Measurements from ENCODE around the gene BMP8A.
"Not testable (repeated sequence)": the region's sequence is repeated elsewhere in the genome, so short reads cannot be mapped to it uniquely, and the experiment has no call there.

The BMP8A gene

GRCh38 chr1:39491146-39491921, at the start of gene BMP8A:
BMP8A (plus strand) TSS chr1:39491636; CDS start chr1:39491992, 356 bp downstream.
- DNase-seq (ENCODE audit: low read depth) = no peak

GRCh38 chr1:39441797-39442196, 49.6 kb upstream of the BMP8A start:
- DNase-seq (ENCODE audit: low read depth) = no peak

- DNase-seq (ENCODE audit: low read depth) = no peak
These were observed 45.9 kb upstream of the BMP8A start for GRCh38 chr1:39445573-39445972.

GRCh38 chr1:39446986-39447567, 44.4 kb upstream of the BMP8A start:
- no peak for DNase-seq (ENCODE audit: low read depth)

GRCh38 chr1:39450041-39450440, 41.4 kb upstream of the BMP8A start:
- not testable (repeated sequence) for DNase-seq (ENCODE audit: low read depth)

- DNase-seq (ENCODE audit: low read depth) = peak; percentile 65
These were observed 40.4 kb upstream of the BMP8A start for GRCh38 chr1:39450956-39451606.

- no peak for DNase-seq (ENCODE audit: low read depth)
These were observed 39.4 kb upstream of the BMP8A start for GRCh38 chr1:39452081-39452480.

- DNase-seq (ENCODE audit: low read depth) = no peak
These were observed 38.9 kb upstream of the BMP8A start for GRCh38 chr1:39452540-39452939.

GRCh38 chr1:39453603-39454002, 37.8 kb upstream of the BMP8A start:
- DNase-seq (ENCODE audit: low read depth) = no peak

GRCh38 chr1:39458991-39459390, 32.4 kb upstream of the BMP8A start:
- DNase-seq (ENCODE audit: low read depth) = no peak

- DNase-seq (ENCODE audit: low read depth) = no peak
These were observed 29.4 kb upstream of the BMP8A start for GRCh38 chr1:39462074-39462473.

- DNase-seq (ENCODE audit: low read depth) = no peak
These were observed 24.9 kb upstream of the BMP8A start for GRCh38 chr1:39466413-39467107.

GRCh38 chr1:39467108-39467720, 24.2 kb upstream of the BMP8A start:
- not testable (repeated sequence) for DNase-seq (ENCODE audit: low read depth)

- no peak for DNase-seq (ENCODE audit: low read depth)
These were observed 22.3 kb upstream of the BMP8A start for GRCh38 chr1:39469150-39469549.

- DNase-seq (ENCODE audit: low read depth) = no peak
These were observed 21.4 kb upstream of the BMP8A start for GRCh38 chr1:39470040-39470439.

- no peak for DNase-seq (ENCODE audit: low read depth)
These were observed 18.6 kb upstream of the BMP8A start for GRCh38 chr1:39472826-39473225.

- DNase-seq (ENCODE audit: low read depth) = no peak
These were observed 18.1 kb upstream of the BMP8A start for GRCh38 chr1:39473324-39473723.

- no peak for DNase-seq (ENCODE audit: low read depth)
These were observed 16.6 kb upstream of the BMP8A start for GRCh38 chr1:39474810-39475209.

- DNase-seq (ENCODE audit: low read depth) = not testable (repeated sequence)
These were observed 15.9 kb upstream of the BMP8A start for GRCh38 chr1:39475551-39475950.

GRCh38 chr1:39478126-39478915, 13.1 kb upstream of the BMP8A start:
- no peak for DNase-seq (ENCODE audit: low read depth)

- DNase-seq (ENCODE audit: low read depth) = no peak
These were observed 10.1 kb upstream of the BMP8A start for GRCh38 chr1:39481289-39481688.
